Mucosa of gallbladder (tissue), 1 donor: ENCODE data around the gene PRSS22. TPM values are rescaled to one million over a fixed set of nuclear protein-coding genes. Genes with fewer than 3 reads are reported as not detected.

Experiments used
- DNase-seq: peaks from one replicate; pipeline ENCODE4 v3.0.0-alpha.2; 2020; ENCODE audit warnings: low spot score
- total RNA-seq: library from RNA; stranded (reverse); gene quantifications from one replicate; pipeline ENCODE4 v1.2.1, GENCODE V29; 2021
- donor health status: DM: no; HTN: no; CAD: no.

PRSS22 gene
- 52.7 TPM for total RNA-seq

GRCh38 chr16:2857451-2858244 is at the start of gene PRSS22:
TSS of gene PRSS22 (minus strand) at chr16:2858170. CDS start at chr16:2858104, 66 bp downstream.
- DNase-seq, result peak; percentile 71

DNA sequence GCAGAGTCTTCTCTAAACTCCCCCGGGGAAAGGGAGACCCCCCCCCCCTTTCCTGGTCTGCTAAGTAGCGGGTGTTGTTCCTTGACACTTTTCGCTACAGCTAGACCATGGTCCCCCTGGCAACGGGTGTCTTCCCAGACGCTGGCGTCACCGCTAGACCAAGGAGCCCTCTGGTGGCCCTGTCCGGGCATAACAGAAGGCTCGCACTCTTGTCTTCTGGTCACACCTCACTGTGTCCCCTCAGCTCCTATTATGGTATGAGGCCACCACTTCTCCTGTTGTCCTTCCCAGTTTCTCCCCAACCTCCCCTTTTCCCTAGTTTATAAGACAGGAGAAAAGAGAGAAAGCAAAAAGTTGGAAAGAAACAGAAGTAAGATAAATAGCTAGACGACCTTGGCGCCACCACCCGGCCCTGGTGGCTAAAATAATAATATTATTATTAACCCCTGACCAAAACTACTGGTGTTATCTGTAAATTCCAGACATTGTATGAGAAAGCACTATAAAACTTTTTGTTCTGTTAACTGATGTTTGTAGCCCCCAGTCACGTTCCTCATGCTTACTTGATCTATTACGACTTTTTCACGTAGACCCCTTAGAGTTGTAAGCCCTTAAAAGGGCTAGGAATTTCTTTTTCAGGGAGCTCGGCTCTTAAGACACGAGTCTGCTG is 49.2 kb upstream of the PRSS22 start:
- peak; percentile 57 for DNase-seq

GRCh38 chr16:2905988-2906387 is 48.0 kb upstream of the PRSS22 start:
- DNase-seq, result no peak

- DNase-seq, result peak; percentile 99
Observed at GRCh38 chr16:2905241-2905987, 47.4 kb upstream of the PRSS22 start.

- no peak for DNase-seq
Observed at GRCh38 chr16:2904922-2905240, 46.9 kb upstream of the PRSS22 start.

GRCh38 chr16:2904100-2904921 is 46.3 kb upstream of the PRSS22 start:
- peak; percentile 89 for DNase-seq

DNA sequence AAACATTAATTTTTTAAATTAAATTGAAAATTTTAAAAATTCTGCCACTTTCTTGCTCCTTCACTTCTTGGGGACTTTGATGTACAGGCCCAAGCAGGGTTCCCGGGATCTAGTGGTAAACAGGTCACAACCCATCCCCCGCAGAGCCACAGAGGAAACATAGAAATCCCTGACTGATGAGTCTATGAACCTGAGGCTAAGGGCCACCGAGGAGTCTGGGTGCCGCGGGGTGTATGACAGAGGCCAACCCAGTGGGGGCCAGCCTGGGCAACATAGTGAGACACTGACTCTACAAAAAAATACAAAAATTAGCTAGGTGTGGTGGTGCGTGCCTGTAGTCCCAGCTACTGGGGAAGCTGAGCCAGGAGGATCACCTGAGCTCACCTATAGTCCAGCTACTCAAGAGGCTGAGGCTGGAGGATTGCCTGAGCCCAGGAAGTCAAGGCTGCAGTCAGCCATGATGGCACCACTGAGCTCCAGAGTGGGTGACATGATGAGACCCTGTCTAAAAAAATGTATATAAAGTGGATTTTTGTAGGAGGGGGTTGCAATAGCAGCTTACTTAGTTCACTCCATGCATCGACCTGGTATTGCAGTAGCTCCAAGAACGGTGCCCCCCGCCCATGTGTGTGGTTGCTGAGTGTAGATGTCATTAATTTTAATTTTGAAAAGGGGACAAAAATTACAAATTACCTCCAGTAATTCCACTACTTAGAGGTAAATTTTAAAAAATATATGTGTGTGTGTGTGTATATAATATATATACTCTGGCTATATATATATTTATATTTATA is 44.6 kb upstream of the PRSS22 start:
- DNase-seq, result no peak

DNA sequence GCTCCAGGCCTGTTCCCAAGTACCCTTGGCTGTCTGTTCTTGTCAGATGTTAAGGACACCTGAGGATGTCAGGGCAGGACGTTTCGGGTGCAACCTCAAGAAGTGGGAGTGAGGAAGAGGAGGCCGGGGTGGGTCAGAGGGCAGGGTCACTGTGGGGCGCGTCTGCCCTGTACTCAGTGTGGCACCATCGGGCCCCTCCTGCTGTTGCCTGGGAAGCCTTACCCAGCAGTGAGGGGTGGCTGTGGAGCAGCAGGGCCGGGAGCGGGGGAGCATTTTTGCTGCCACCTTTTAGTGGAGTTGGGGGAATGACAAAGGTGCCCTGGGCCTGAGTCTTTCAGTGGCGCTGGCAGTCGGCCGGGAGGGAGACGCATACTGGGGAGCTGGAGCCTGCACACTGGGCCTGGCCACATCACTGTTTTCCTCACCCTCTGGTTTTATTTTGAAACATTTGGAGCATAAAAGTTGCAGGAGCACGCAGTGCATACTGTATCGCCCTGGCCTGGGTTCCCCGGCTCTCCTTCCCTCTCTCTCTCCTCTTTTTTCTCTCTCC is 42.6 kb upstream of the PRSS22 start:
- DNase-seq, result no peak

DNA sequence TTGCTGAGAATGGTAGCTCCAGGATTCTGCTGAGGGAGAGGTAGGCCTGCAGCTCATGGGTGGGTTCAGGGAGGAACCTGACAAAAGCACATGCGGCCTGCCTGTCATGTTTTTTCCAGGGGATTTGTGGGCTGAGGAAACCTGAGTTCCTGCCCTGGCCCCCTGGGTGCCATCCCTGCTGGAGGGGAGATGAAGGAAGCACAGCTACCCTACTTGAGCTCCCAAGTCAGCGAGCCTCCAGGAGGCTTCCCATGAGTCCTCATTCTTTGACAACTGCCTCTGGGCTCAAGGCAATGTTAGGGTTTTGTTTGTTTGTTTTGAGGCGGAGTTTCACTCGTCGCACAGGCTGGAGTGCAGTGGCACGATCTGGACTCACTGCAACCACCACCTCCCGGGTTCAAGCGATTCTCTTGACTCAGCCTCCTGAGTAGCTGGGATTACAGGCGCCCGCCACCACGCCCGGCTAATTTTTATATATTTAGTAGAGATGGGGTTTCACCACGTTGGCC is 41.6 kb upstream of the PRSS22 start:
- DNase-seq, result no peak

DNA sequence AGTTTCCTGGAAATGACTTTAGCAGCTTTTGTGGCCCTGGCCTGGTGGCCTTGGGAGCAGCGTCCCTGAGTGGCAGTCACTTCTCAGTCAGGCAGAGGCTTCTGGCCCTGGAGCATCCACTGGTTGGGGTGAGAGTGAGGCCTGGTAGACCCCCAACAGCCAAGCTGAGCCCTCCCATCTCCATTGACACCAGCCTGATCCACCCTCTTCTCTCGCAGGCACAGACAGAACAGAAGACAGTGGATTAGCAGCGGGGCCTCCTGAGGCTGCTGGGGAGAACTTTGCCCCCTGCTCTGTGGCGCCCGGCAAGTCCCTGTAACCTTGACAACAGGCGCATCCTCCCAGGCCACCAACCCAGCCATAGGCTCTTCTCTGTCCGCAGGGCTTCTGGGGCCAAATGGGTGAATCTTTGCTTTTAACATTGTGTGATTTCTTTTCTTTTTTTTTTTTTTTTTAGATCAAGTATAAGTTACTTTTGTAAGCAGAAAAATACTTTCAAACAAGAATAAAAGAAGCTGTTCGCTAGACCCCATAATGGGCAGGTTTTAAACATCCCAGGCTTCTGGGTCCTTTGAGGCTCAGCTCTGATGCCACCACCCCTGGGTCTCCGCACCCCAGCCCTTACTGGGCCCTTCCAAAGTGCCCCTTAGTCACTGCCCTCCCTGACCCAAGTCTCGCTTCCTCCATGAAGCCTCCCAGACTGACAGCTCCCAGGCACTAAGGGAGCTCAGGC is 41.0 kb upstream of the PRSS22 start:
- DNase-seq, result no peak

GRCh38 chr16:2897110-2897509 is 39.1 kb upstream of the PRSS22 start:
- no peak for DNase-seq

GRCh38 chr16:2896480-2897010 is 38.6 kb upstream of the PRSS22 start:
- DNase-seq, result no peak

DNA sequence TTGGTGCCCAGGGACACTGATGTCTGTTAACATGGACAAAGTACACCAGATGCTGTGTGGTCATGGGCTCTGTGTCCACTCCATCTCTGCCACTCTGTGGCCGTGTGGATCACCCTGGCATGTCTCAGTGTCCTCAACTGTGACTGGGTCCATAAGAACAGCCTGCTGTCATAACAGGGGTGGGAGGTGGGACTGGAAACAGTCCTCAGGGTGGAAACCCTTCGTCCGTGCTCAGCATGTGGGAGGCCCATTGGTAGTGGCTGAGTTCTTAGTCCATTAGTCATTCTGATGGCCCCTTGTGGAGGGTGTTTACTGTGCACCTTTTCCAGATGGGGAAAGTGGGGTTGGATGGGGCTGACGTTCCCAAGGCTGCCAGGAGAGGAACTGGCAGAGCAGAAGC is 37.8 kb upstream of the PRSS22 start:
- no peak for DNase-seq

DNA sequence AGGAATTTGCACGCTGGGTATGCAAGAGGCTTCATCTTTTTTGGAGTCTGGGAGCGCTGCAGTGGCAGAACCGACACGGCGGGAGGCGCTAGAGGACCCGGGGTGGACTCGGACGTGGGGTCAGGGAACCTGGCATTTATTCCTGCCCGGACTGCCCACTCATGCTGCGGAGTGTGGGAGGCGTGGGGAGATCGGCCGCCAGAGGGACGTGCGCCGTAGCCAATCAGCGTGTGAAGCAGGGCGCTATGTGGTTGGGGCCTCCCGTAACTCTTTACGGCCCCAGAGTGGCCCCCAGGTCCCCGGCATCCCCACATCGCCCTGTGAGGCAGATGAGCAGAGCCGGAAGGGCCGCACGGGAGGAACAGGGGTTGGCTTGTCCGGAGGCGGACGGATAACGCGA is 36.3 kb upstream of the PRSS22 start:
- no peak for DNase-seq

DNA sequence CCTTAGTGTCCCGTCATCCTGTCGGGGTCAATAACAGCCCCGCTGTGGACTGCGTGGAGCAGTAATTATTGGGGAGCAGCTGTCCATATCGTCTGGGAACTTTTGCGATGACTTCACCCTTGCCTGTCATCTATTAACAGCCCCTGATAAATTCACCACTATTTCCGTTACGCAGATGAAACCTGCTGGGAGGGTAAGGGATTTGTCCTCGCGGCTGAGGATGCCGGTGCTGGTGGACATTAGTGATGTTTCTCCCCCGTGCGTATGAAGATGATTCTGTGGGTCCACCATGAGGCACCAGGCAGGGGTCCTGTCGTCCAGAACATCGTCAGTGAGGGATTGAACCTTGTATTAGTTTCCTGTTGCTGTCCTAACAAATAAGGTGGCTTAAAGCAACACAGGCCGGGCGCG is 26.1 kb upstream of the PRSS22 start:
- no peak for DNase-seq

GRCh38 chr16:2883458-2883908 is 25.5 kb upstream of the PRSS22 start:
- no peak for DNase-seq

- peak; percentile 99 for DNase-seq
Observed at GRCh38 chr16:2882650-2883457, 24.9 kb upstream of the PRSS22 start, which contains the start of gene FLYWCH2. TSS of gene FLYWCH2 (plus strand) at chr16:2883215. CDS start at chr16:2896450, 13,235 bp downstream.
